Neural progenitor cell (in vitro differentiated cells): ENCODE measurements around the gene THSD4. TPM values are rescaled to one million over a fixed set of nuclear protein-coding genes. Genes with fewer than 3 reads are reported as not detected.

Source experiments
- DNase-seq: peaks from one replicate; pipeline ENCODE4 v3.0.0-alpha.2; 2016; ENCODE audit warnings: low spot score
- H2AFZ ChIP-seq: fragments of 200-600 bp; sonication (generic); replicated peaks from 2 replicates; pipeline ENCODE4 v1.6.1; 2016; ENCODE audit warnings: antibody characterized with exemption
- H3F3A ChIP-seq: fragments of 200-600 bp; sonication (generic); 2 replicates; pipeline ENCODE4 v1.6.1; 2016; ENCODE audit warnings: antibody characterized with exemption, low read depth
- H3K27ac ChIP-seq: fragments of 200-600 bp; sonication (generic); 2 replicates; pipeline ENCODE4 v1.5.1; 2016; ENCODE audit warnings: mild to moderate bottlenecking
- H3K27me3 ChIP-seq: fragments of 200-600 bp; sonication (generic); 2 replicates; pipeline ENCODE4 v1.6.1; 2016; ENCODE audit warnings: mild to moderate bottlenecking, moderate library complexity
- H3K36me3 ChIP-seq: fragments of 200-600 bp; sonication (generic); 2 replicates; pipeline ENCODE4 v1.5.1; 2016
- H3K4me1 ChIP-seq: fragments of 200-600 bp; sonication (generic); 2 replicates; pipeline ENCODE4 v1.6.1; 2016; ENCODE audit warnings: mixed run types
- H3K4me2 ChIP-seq: fragments of 200-600 bp; sonication (generic); 2 replicates; pipeline ENCODE4 v1.6.1; 2016
- H3K4me3 ChIP-seq: fragments of 200-600 bp; sonication (generic); 2 replicates; pipeline ENCODE4 v1.5.1; 2016
- H3K79me2 ChIP-seq: fragments of 200-600 bp; sonication (generic); 2 replicates; pipeline ENCODE4 v1.6.1; 2016; ENCODE audit warnings: low read depth
- H3K9ac ChIP-seq: fragments of 200-600 bp; sonication (generic); 2 replicates; pipeline ENCODE4 v1.6.1; 2016
- H3K9me3 ChIP-seq: fragments of 200-600 bp; sonication (generic); 2 replicates; pipeline ENCODE4 v1.5.1; 2016; ENCODE audit warnings: low read depth
- H4K20me1 ChIP-seq: fragments of 200-600 bp; sonication (generic); 2 replicates; pipeline ENCODE4 v1.6.1; 2016; ENCODE audit warnings: low read depth
- H3K27ac Mint-ChIP-seq: 3 replicates; pipeline ENCODE4 v1.8.0; 2021; ENCODE audit warnings: mixed read lengths
- H3K27me3 Mint-ChIP-seq: 2 replicates; pipeline ENCODE4 v1.8.0; 2022; ENCODE audit warnings: low read depth, mild to moderate bottlenecking, inconsistent platforms, moderate library complexity, mixed read lengths; ENCODE audit not compliant: insufficient read depth
- H3K36me3 Mint-ChIP-seq: 3 replicates; pipeline ENCODE4 v1.8.0; 2021; ENCODE audit warnings: mixed read lengths
- H3K4me1 Mint-ChIP-seq: 3 replicates; pipeline ENCODE4 v1.8.0; 2021; ENCODE audit warnings: mixed read lengths
- H3K4me3 Mint-ChIP-seq: 3 replicates; pipeline ENCODE4 v1.8.0; 2021; ENCODE audit warnings: mild to moderate bottlenecking, moderate library complexity, mixed read lengths
- H3K9me3 Mint-ChIP-seq: 3 replicates; pipeline ENCODE4 v1.8.0; 2020; ENCODE audit warnings: mixed read lengths
- EZH2 ChIP-seq: fragments of 200-600 bp; sonication (generic); IDR thresholded peaks from 2 replicates; pipeline ENCODE4 v1.6.1; 2017; ENCODE audit warnings: antibody characterized with exemption, mild to moderate bottlenecking, moderate library complexity
- EZH2phosphoT487 ChIP-seq: fragments of 200-600 bp; sonication (generic); IDR thresholded peaks from 2 replicates; pipeline ENCODE4 v1.6.1; 2017; ENCODE audit warnings: antibody characterized with exemption
- total RNA-seq: library from RNA; depleted of rRNA; stranded (reverse); fragments of >200 nt; gene quantifications from 2 replicates; pipeline ENCODE4 v1.2.3, GENCODE V29; 2015; ENCODE audit warnings: low replicate concordance
- TF ChIP-seq, protein P1 (sequence below): fragments of 200-600 bp; sonication (generic); IDR thresholded peaks from 2 replicates; pipeline ENCODE4 v1.5.1; 2017; ENCODE audit warnings: antibody characterized with exemption, mild to moderate bottlenecking

THSD4 gene
- total RNA-seq, 1 donor from 2014 or later, result 2.4 TPM

DNA sequence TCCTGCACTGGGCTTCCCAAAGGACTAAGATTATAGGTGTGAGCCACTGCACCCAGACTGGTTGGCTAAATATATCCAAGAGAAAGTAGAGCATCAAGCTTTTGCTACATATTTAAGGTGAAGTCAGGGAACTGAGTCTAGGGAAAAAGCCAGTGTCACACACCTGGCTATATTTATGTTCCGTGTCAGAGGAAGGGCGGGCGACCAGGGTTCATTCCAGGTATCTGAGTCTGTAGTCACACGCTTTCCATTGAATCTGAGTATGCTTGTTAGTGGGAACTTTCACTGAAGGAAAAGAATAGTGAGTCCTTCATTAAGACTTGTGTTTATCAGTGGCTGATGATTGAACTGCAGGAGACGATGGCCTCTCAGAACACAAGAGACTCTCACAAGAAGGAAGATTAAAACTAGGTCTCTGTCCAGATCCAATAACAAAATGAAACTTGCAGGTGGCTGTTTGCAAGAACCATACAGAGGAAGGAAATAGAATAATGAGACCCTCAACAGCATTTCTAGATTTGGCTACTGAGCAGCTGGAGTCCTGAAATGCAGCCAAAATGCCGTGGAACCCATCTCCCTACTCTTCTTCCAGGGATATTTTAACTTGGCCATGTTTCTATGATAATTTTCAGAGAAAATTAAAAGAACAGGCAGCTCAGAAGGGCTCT is 276.3 kb downstream of the THSD4 start:
- H3K4me1 Mint-ChIP-seq, result peaks cover 41% of the 10 kb centered on the region
- no peak overlapping the region for H3K27ac Mint-ChIP-seq

GRCh38 chr15:71392861-71393283 is 277.6 kb downstream of the THSD4 start:
- H3K27ac ChIP-seq, result peak overlapping the region; percentile 84
- H3K79me2 ChIP-seq, result no peaks in the 10 kb centered on the region
- DNase-seq, result peak; percentile 82
- TF ChIP-seq EZH2, result no peak
- TF ChIP-seq, protein P1, sequence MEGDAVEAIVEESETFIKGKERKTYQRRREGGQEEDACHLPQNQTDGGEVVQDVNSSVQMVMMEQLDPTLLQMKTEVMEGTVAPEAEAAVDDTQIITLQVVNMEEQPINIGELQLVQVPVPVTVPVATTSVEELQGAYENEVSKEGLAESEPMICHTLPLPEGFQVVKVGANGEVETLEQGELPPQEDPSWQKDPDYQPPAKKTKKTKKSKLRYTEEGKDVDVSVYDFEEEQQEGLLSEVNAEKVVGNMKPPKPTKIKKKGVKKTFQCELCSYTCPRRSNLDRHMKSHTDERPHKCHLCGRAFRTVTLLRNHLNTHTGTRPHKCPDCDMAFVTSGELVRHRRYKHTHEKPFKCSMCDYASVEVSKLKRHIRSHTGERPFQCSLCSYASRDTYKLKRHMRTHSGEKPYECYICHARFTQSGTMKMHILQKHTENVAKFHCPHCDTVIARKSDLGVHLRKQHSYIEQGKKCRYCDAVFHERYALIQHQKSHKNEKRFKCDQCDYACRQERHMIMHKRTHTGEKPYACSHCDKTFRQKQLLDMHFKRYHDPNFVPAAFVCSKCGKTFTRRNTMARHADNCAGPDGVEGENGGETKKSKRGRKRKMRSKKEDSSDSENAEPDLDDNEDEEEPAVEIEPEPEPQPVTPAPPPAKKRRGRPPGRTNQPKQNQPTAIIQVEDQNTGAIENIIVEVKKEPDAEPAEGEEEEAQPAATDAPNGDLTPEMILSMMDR, result no peak
- TF ChIP-seq EZH2phosphoT487, result no peak
- no peaks in the 10 kb centered on the region for H3K9me3 ChIP-seq
- H3K27me3 ChIP-seq, result no peaks in the 10 kb centered on the region
- H3K36me3 Mint-ChIP-seq, result no peaks in the 10 kb centered on the region
- H3K4me3 ChIP-seq, result peak overlapping the region; percentile 20
- H3K27ac Mint-ChIP-seq, result peak overlapping the region; percentile 81
- H3K9me3 Mint-ChIP-seq, result peaks cover 9% of the 10 kb centered on the region
- no peak overlapping the region for H3K9ac ChIP-seq
- peak overlapping the region; percentile 68 for H3K4me2 ChIP-seq
- peak overlapping the region; percentile 30 for H3K4me3 Mint-ChIP-seq
- no peaks in the 10 kb centered on the region for H3K27me3 Mint-ChIP-seq
- H3K4me1 Mint-ChIP-seq, result peaks cover 30% of the 10 kb centered on the region
- peaks cover 29% of the 10 kb centered on the region for H3K4me1 ChIP-seq
- H2AFZ ChIP-seq, result no peak overlapping the region
- peaks cover 11% of the 10 kb centered on the region for H4K20me1 ChIP-seq
- H3K36me3 ChIP-seq, result no peaks in the 10 kb centered on the region
- H3F3A ChIP-seq, result peaks cover 29% of the 10 kb centered on the region

More for the DNA sequence above, 276.3 kb downstream of the THSD4 start:
- Histone ChIP-seq H3K9me3 (no peaks in the 10 kb centered on the region), H3F3A (peaks cover 38% of the 10 kb centered on the region), H3K4me1 (peaks cover 42% of the 10 kb centered on the region), H3K4me2 (peak overlapping the region; percentile 68), H3K79me2 (no peaks in the 10 kb centered on the region), H3K9ac (no peak overlapping the region), H3K27ac (no peak overlapping the region), H4K20me1 (peaks cover 11% of the 10 kb centered on the region), H3K4me3 (no peak overlapping the region), H3K27me3 (peaks cover 4% of the 10 kb centered on the region), H3K36me3 (no peaks in the 10 kb centered on the region), H2AFZ (no peak overlapping the region)
- Mint-ChIP-seq H3K36me3 (no peaks in the 10 kb centered on the region), H3K4me3 (no peak overlapping the region), H3K9me3 (peaks cover 9% of the 10 kb centered on the region), H3K27me3 (no peaks in the 10 kb centered on the region)
- DNase-seq, result peak; percentile 1
- TF ChIP-seq EZH2phosphoT487, result no peak
- TF ChIP-seq, protein P1, result no peak
- no peak for TF ChIP-seq EZH2

DNA sequence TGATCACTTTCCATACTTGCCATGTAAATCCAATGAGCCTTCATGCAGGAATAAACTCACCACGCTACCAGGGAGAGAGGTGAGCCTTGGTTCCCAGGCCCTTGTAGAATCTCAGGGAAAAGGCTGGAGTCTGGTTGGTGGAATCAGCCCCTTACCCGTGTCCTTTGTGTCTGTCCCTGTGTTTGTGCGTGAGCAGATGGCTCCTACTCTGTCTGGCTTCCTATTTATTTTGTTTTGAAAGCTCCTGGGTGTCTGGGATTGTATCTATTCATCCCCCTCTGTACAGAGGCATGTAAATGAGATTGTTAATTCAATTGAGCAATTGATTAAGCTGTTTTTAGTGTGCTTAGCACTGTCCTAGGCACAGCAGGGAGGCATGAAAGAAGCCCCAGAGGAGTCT is 278.1 kb downstream of the THSD4 start:
- Histone ChIP-seq H3K27ac (peak overlapping the region; percentile 84), H3K27me3 (no peaks in the 10 kb centered on the region), H3K9me3 (no peaks in the 10 kb centered on the region), H3F3A (peaks cover 29% of the 10 kb centered on the region), H2AFZ (no peak overlapping the region), H4K20me1 (peaks cover 11% of the 10 kb centered on the region), H3K4me3 (peak overlapping the region; percentile 20), H3K36me3 (no peaks in the 10 kb centered on the region), H3K4me1 (peaks cover 27% of the 10 kb centered on the region), H3K9ac (no peak overlapping the region), H3K79me2 (no peaks in the 10 kb centered on the region), H3K4me2 (peak overlapping the region; percentile 68)
- H3K9me3 Mint-ChIP-seq, result peaks cover 6% of the 10 kb centered on the region
- H3K4me3 Mint-ChIP-seq, result no peak overlapping the region
- H3K27me3 Mint-ChIP-seq, result no peaks in the 10 kb centered on the region
- H3K4me1 Mint-ChIP-seq, result peaks cover 29% of the 10 kb centered on the region
- no peaks in the 10 kb centered on the region for H3K36me3 Mint-ChIP-seq
- DNase-seq, result peak; percentile 46
- H3K27ac Mint-ChIP-seq, result peak overlapping the region; percentile 81
- TF ChIP-seq, protein P1, result no peak
- peak; percentile 12 for TF ChIP-seq EZH2phosphoT487
- no peak for TF ChIP-seq EZH2
